HG03135 (cell line): Measurements from ENCODE around the gene NKPD1.

Source experiments
- ATAC-seq: cut with Tn5 transposase; IDR thresholded peaks from one replicate; pipeline ENCODE4 v1.9.1; 2021; ENCODE audit warnings: mild to moderate bottlenecking, moderate library complexity; ENCODE audit not compliant: unreplicated experiment

NKPD1 gene

GRCh38 chr19:45140533-45140932, 20.2 kb downstream of the NKPD1 start:
- ATAC-seq: no peak

GRCh38 chr19:45140144-45140503, 20.7 kb downstream of the NKPD1 start:
- no peak for ATAC-seq

GRCh38 chr19:45139286-45140143, 21.3 kb downstream of the NKPD1 start:
- ATAC-seq: no peak

GRCh38 chr19:45138303-45138751, 22.5 kb downstream of the NKPD1 start:
- ATAC-seq: no peak

- peak; percentile 78 for ATAC-seq
Observed at GRCh38 chr19:45137179-45137761, 23.5 kb downstream of the NKPD1 start.

GRCh38 chr19:45136507-45137178, 24.1 kb downstream of the NKPD1 start:
- peak; percentile 10 for ATAC-seq

GRCh38 chr19:45135176-45135885, 25.5 kb downstream of the NKPD1 start:
- no peak for ATAC-seq

GRCh38 chr19:45133661-45134060, 27.1 kb downstream of the NKPD1 start:
- no peak for ATAC-seq

GRCh38 chr19:45130888-45131615, 29.7 kb downstream of the NKPD1 start:
- no peak for ATAC-seq

- no peak for ATAC-seq
Observed at GRCh38 chr19:45130236-45130635, 30.5 kb downstream of the NKPD1 start.

- no peak for ATAC-seq
Observed at GRCh38 chr19:45128806-45129205, 32.0 kb downstream of the NKPD1 start.

GRCh38 chr19:45128146-45128545, 32.6 kb downstream of the NKPD1 start:
- ATAC-seq: no peak

GRCh38 chr19:45126654-45127053, 34.1 kb downstream of the NKPD1 start:
- no peak for ATAC-seq

- no peak for ATAC-seq
Observed at GRCh38 chr19:45125975-45126493, 34.7 kb downstream of the NKPD1 start.

- ATAC-seq: no peak
Observed at GRCh38 chr19:45125360-45125759, 35.4 kb downstream of the NKPD1 start.

GRCh38 chr19:45124021-45124420, 36.8 kb downstream of the NKPD1 start:
- ATAC-seq: no peak

- no peak for ATAC-seq
Observed at GRCh38 chr19:45123440-45123850, 37.3 kb downstream of the NKPD1 start.

- no peak for ATAC-seq
Observed at GRCh38 chr19:45122832-45123231, 38.0 kb downstream of the NKPD1 start.

GRCh38 chr19:45121827-45122345, 38.9 kb downstream of the NKPD1 start:
- ATAC-seq: no peak

GRCh38 chr19:45119582-45119981, 41.2 kb downstream of the NKPD1 start:
- ATAC-seq: no peak
